IMR-90 (cell line): ENCODE data around the gene ONECUT1. TPM values are rescaled to one million over a fixed set of nuclear protein-coding genes. Genes with fewer than 3 reads are reported as not detected.

Source experiments
- ATAC-seq: fragments of 200-7000 bp; cut with Tn5 transposase; 2 replicates; pipeline ENCODE4 v1.9.1; 2020; ENCODE audit warnings: low read depth, mild to moderate bottlenecking, moderate library complexity
- BruUV-seq: library from RNA; stranded (reverse); fragments of 400-500 nt; replicated peaks from 2 replicates; lab custom pipeline; 2021; lab: Mats Ljungman, UMichigan
- CTCF ChIA-PET: fragments of 300-600 bp; formaldehyde crosslinking; extraction: SDS; loops from one replicate; lab custom pipeline; 2021; ENCODE audit warnings: antibody characterized with exemption; lab: Yijun Ruan, JAX
- POLR2A ChIA-PET: fragments of 300-600 bp; sonication (Branson Sonifier 250); formaldehyde crosslinking; loops from one replicate; lab custom pipeline; 2022; ENCODE audit warnings: antibody characterized with exemption; ENCODE audit not compliant: unreplicated experiment; lab: Charles Lee
- DNase-seq: peaks from one replicate; pipeline ENCODE4 v3.0.0; 2013
- H2AFZ ChIP-seq: replicated peaks from 2 replicates; pipeline ENCODE3; 2013; ENCODE audit warnings: low read length, mild to moderate bottlenecking; ENCODE audit not compliant: poor library complexity
- H2AK5ac ChIP-seq: 2 replicates; pipeline ENCODE4 v1.6.1; 2013; ENCODE audit warnings: low read depth, low read length, inconsistent platforms
- H2AK9ac ChIP-seq: replicated peaks from 2 replicates; pipeline ENCODE3; 2013; ENCODE audit warnings: mild to moderate bottlenecking, low read depth, low read length, moderate library complexity; ENCODE audit not compliant: poor library complexity
- H2BK120ac ChIP-seq: 2 replicates; pipeline ENCODE4 v1.6.1; 2013; ENCODE audit warnings: low read depth, low read length, inconsistent platforms
- H2BK15ac ChIP-seq: 3 replicates; pipeline ENCODE4 v1.6.1; 2013; ENCODE audit warnings: low read depth, low read length, inconsistent platforms
- H2BK20ac ChIP-seq: 2 replicates; pipeline ENCODE4 v1.6.1; 2013; ENCODE audit warnings: low read depth, mild to moderate bottlenecking, inconsistent platforms, low read length, moderate library complexity
- H2BK5ac ChIP-seq: 2 replicates; pipeline ENCODE4 v1.6.1; 2013; ENCODE audit warnings: mild to moderate bottlenecking, low read depth, low read length, inconsistent platforms; ENCODE audit not compliant: poor library complexity, severe bottlenecking
- H3K14ac ChIP-seq: replicated peaks from 2 replicates; pipeline ENCODE4 v1.6.1; 2013; ENCODE audit warnings: low read depth, low read length, inconsistent platforms
- H3K18ac ChIP-seq: 2 replicates; pipeline ENCODE4 v1.6.1; 2013; ENCODE audit warnings: low read depth, low read length, control low read depth
- H3K23ac ChIP-seq: 2 replicates; pipeline ENCODE4 v1.6.1; 2013; ENCODE audit warnings: low read depth, low read length, inconsistent platforms
- H3K27ac ChIP-seq: 2 replicates; pipeline ENCODE4 v1.5.1; 2013; ENCODE audit warnings: mild to moderate bottlenecking, control low read depth, low read length; ENCODE audit not compliant: insufficient read depth
- H3K27me3 ChIP-seq: 2 replicates; pipeline ENCODE4 v1.6.1; 2013; ENCODE audit warnings: low read length; ENCODE audit not compliant: control insufficient read depth, insufficient read depth
- H3K36me3 ChIP-seq: 2 replicates; pipeline ENCODE4 v1.6.1; 2013; ENCODE audit warnings: low read length, mixed read lengths; ENCODE audit not compliant: control insufficient read depth, insufficient read depth
- H3K4ac ChIP-seq: 2 replicates; pipeline ENCODE4 v1.6.1; 2013; ENCODE audit warnings: low read depth, low read length, inconsistent platforms
- H3K4me1 ChIP-seq: 2 replicates; pipeline ENCODE4 v1.6.1; 2013; ENCODE audit warnings: low read length, mixed read lengths; ENCODE audit not compliant: control insufficient read depth, insufficient read depth
- H3K4me2 ChIP-seq: 2 replicates; pipeline ENCODE4 v1.6.1; 2013; ENCODE audit warnings: low read depth, mild to moderate bottlenecking, control low read depth, low read length, moderate library complexity
- H3K4me3 ChIP-seq: 2 replicates; pipeline ENCODE4 v1.5.1; 2013; ENCODE audit warnings: low read depth, mild to moderate bottlenecking, control low read depth, low read length, moderate library complexity; ENCODE audit not compliant: insufficient read depth
- H3K56ac ChIP-seq: 2 replicates; pipeline ENCODE4 v1.6.1; 2013; ENCODE audit warnings: low read length, inconsistent platforms; ENCODE audit not compliant: insufficient read depth; ENCODE audit errors: extremely low read depth
- H3K79me1 ChIP-seq, 2 experiments: 2 replicates each; pipeline ENCODE4 v1.6.1; 2013; ENCODE audit warnings: low read length in 2 of 2, inconsistent platforms in 1 of 2, low read depth in 1 of 2
- H3K9ac ChIP-seq: 2 replicates; pipeline ENCODE4 v1.6.1; 2013; ENCODE audit warnings: low read depth, low read length, control low read depth
- H3K9me1 ChIP-seq: 2 replicates; pipeline ENCODE4 v1.6.1; 2013; ENCODE audit warnings: low read length, inconsistent platforms; ENCODE audit not compliant: insufficient read depth
- H3K9me3 ChIP-seq: 2 replicates; pipeline ENCODE4 v1.6.1; 2013; ENCODE audit warnings: low read length; ENCODE audit not compliant: control insufficient read depth, insufficient read depth
- H4K20me1 ChIP-seq: 2 replicates; pipeline ENCODE4 v1.6.1; 2013; ENCODE audit warnings: low read length, inconsistent platforms; ENCODE audit not compliant: insufficient read depth
- H4K5ac ChIP-seq: 2 replicates; pipeline ENCODE4 v1.6.1; 2013; ENCODE audit warnings: mild to moderate bottlenecking, low read depth, low read length, control low read depth
- H4K8ac ChIP-seq, 2 experiments: 2 replicates each; pipeline ENCODE4 v1.6.1; 2013; ENCODE audit warnings: low read depth in 2 of 2, low read length in 2 of 2, control low read depth in 1 of 2, inconsistent platforms in 1 of 2
- H4K91ac ChIP-seq: 2 replicates; pipeline ENCODE4 v1.6.1; 2013; ENCODE audit warnings: low read depth, low read length, inconsistent platforms; ENCODE audit not compliant: insufficient read depth
- BHLHE40 ChIP-seq: fragments of 150-350 bp; IDR thresholded peaks from 2 replicates; pipeline ENCODE4 v1.6.1; 2016; ENCODE audit warnings: mild to moderate bottlenecking, low read depth, low read length
- CEBPB ChIP-seq: IDR thresholded peaks from 2 replicates; pipeline ENCODE4 v1.6.1; 2012; ENCODE audit warnings: low read depth, low read length, improper control_type of control experiment
- CHD1 ChIP-seq: IDR thresholded peaks from 2 replicates; pipeline ENCODE4 v1.6.1; 2012; ENCODE audit warnings: low read depth, low read length, improper control_type of control experiment
- FOS ChIP-seq: fragments of 150-350 bp; IDR thresholded peaks from 2 replicates; pipeline ENCODE4 v1.6.1; 2016; ENCODE audit warnings: low read depth, low read length
- MAFK ChIP-seq: IDR thresholded peaks from 2 replicates; pipeline ENCODE4 v1.6.1; 2012; ENCODE audit warnings: low read depth, low read length, improper control_type of control experiment
- MAZ ChIP-seq: IDR thresholded peaks from 2 replicates; pipeline ENCODE4 v1.6.1; 2012; ENCODE audit warnings: low read depth, mild to moderate bottlenecking, low read length, improper control_type of control experiment, moderate library complexity, borderline replicate concordance
- MXI1 ChIP-seq: IDR thresholded peaks from 2 replicates; pipeline ENCODE4 v1.6.1; 2012; ENCODE audit warnings: low read depth, mild to moderate bottlenecking, low read length, moderate library complexity, borderline replicate concordance
- NFE2L2 ChIP-seq: fragments of 150-350 bp; IDR thresholded peaks from 2 replicates; pipeline ENCODE4 v1.6.1; 2016; ENCODE audit warnings: low read depth, mild to moderate bottlenecking, low read length
- POLR2A ChIP-seq: IDR thresholded peaks from 2 replicates; pipeline ENCODE4 v1.6.1; 2012; ENCODE audit warnings: mild to moderate bottlenecking, low read depth, low read length
- RAD21 ChIP-seq: IDR thresholded peaks from 2 replicates; pipeline ENCODE4 v1.6.1; 2012; ENCODE audit warnings: low read length, improper control_type of control experiment
- RCOR1 ChIP-seq: IDR thresholded peaks from 2 replicates; pipeline ENCODE4 v1.6.1; 2012; ENCODE audit warnings: mild to moderate bottlenecking, low read length, improper control_type of control experiment; ENCODE audit not compliant: insufficient replicate concordance
- RFX5 ChIP-seq: IDR thresholded peaks from 2 replicates; pipeline ENCODE4 v1.8.0; 2012; ENCODE audit warnings: low read depth, mild to moderate bottlenecking, low read length, moderate library complexity
- SMC3 ChIP-seq: fragments of 150-350 bp; IDR thresholded peaks from 2 replicates; pipeline ENCODE4 v1.6.1; 2016; ENCODE audit warnings: low read depth, mild to moderate bottlenecking, antibody characterized with exemption, low read length, moderate library complexity
- WGBS, 2 experiments: methylation state at CpG; one replicate each; pipeline versions ENCODE4 v1.1.5 to v1.1.7; 2013; ENCODE audit warnings: missing lambda C conversion rate in 2 of 2; ENCODE audit not compliant: insufficient read length in 1 of 2; ENCODE audit errors: extremely low coverage in 2 of 2; 5-methylcytosine and 5-hydroxymethylcytosine counted together
- dilution Hi-C: fragments of 300-500 bp; cut with HindIII; formaldehyde crosslinking; loops from one replicate; pipeline ENCODE4 v1.14.3; 2018; ENCODE audit warnings: low sequenced_read_pairs; ENCODE audit not compliant: unreplicated experiment
- in situ Hi-C: fragments of 300-500 bp; cut with MboI; formaldehyde crosslinking; loops from 3 replicates; pipeline ENCODE4 v1.14.3; 2019; ENCODE audit warnings: low sequenced_read_pairs, inconsistent platforms, mixed read lengths
- intact Hi-C: fragments of 100-400 bp; cut with micrococcal nuclease; formaldehyde crosslinking; loops from 2 replicates; pipeline ENCODE4 v1.10.0; 2022
- polyA plus RNA-seq, 3 experiments: library from polyadenylated mRNA; depleted of rRNA; stranded (reverse); fragments of >200 nt; gene quantifications; 2 replicates each; pipeline ENCODE4 v1.2.3, GENCODE V29; 2012; ENCODE audit warnings: low replicate concordance in 1 of 3
- total RNA-seq: library from RNA; depleted of rRNA; stranded (reverse); fragments of >200 nt; gene quantifications from 2 replicates; pipeline ENCODE4 v1.2.3, GENCODE V29; 2012
- TF ChIP-seq, protein P1 (sequence below): conservative IDR thresholded peaks from 2 replicates; pipeline ENCODE4 v1.5.1; 2012; ENCODE audit warnings: mild to moderate bottlenecking, low read depth, low read length, improper control_type of control experiment
- TF ChIP-seq, protein P2 (sequence below): fragments of 150-350 bp; IDR thresholded peaks from 2 replicates; pipeline ENCODE4 v1.6.1; 2016; ENCODE audit warnings: low read depth, mild to moderate bottlenecking, low read length, moderate library complexity, borderline replicate concordance
- TF ChIP-seq, protein P3 (sequence below): fragments of 150-350 bp; IDR thresholded peaks from 2 replicates; pipeline ENCODE4 v1.6.1; 2017; ENCODE audit warnings: mild to moderate bottlenecking, antibody characterized with exemption, low read length, low read depth

The ONECUT1 gene
- total and polyA plus RNA-seq, 2 of the 4 experiments (the other 2 are of a cell fraction), result not detected

GRCh38 chr15:52791776-52792175, 1.6 kb upstream of the ONECUT1 start:
- Histone ChIP-seq H2BK15ac (no peak overlapping the region), H4K8ac (no peak overlapping the region), H3K18ac (no peak overlapping the region), H2AK9ac (no peak overlapping the region), H2BK20ac (no peak overlapping the region), H3K14ac (no peak overlapping the region), H2BK5ac (no peak overlapping the region), H2AK5ac (no peak overlapping the region), H3K4me2 (no peak overlapping the region), H3K4me1 (peaks cover 5% of the 10 kb centered on the region; the same call in 1 of the 2 replicates), H2AFZ (no peak overlapping the region), H4K5ac (no peak overlapping the region), H3K9me1 (no peaks in the 10 kb centered on the region), H3K9ac (no peak overlapping the region), H4K20me1 (no peaks in the 10 kb centered on the region; the same call in 1 of the 2 replicates), H3K79me1 (no peaks in the 10 kb centered on the region), H3K4ac (no peak overlapping the region), H3K27me3 (peaks cover 93% of the 10 kb centered on the region), H4K91ac (no peak overlapping the region), H3K27ac (no peak overlapping the region), H3K23ac (no peak overlapping the region), H3K36me3 (no peaks in the 10 kb centered on the region), H3K9me3 (peaks cover 11% of the 10 kb centered on the region), H3K4me3 (no peak overlapping the region), H2BK120ac (no peak overlapping the region), H3K56ac (no peak overlapping the region)
- in situ Hi-C loops (no loop called here), intact Hi-C loops (no loop called here), dilution Hi-C loops (no loop called here)
- BruUV-seq, result no TSS peak
- TF ChIP-seq, protein P1, sequence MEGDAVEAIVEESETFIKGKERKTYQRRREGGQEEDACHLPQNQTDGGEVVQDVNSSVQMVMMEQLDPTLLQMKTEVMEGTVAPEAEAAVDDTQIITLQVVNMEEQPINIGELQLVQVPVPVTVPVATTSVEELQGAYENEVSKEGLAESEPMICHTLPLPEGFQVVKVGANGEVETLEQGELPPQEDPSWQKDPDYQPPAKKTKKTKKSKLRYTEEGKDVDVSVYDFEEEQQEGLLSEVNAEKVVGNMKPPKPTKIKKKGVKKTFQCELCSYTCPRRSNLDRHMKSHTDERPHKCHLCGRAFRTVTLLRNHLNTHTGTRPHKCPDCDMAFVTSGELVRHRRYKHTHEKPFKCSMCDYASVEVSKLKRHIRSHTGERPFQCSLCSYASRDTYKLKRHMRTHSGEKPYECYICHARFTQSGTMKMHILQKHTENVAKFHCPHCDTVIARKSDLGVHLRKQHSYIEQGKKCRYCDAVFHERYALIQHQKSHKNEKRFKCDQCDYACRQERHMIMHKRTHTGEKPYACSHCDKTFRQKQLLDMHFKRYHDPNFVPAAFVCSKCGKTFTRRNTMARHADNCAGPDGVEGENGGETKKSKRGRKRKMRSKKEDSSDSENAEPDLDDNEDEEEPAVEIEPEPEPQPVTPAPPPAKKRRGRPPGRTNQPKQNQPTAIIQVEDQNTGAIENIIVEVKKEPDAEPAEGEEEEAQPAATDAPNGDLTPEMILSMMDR, result no peak
- TF ChIP-seq SMC3 (no peak), MXI1 (no peak), POLR2A (no peak), BHLHE40 (no peak), MAFK (no peak), MAZ (no peak), RFX5 (no peak), NFE2L2 (no peak), CHD1 (no peak), RCOR1 (no peak), RAD21 (no peak), CEBPB (no peak), FOS (no peak)
- TF ChIP-seq, protein P2, sequence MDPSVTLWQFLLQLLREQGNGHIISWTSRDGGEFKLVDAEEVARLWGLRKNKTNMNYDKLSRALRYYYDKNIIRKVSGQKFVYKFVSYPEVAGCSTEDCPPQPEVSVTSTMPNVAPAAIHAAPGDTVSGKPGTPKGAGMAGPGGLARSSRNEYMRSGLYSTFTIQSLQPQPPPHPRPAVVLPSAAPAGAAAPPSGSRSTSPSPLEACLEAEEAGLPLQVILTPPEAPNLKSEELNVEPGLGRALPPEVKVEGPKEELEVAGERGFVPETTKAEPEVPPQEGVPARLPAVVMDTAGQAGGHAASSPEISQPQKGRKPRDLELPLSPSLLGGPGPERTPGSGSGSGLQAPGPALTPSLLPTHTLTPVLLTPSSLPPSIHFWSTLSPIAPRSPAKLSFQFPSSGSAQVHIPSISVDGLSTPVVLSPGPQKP, result no peak
- TF ChIP-seq, protein P3, sequence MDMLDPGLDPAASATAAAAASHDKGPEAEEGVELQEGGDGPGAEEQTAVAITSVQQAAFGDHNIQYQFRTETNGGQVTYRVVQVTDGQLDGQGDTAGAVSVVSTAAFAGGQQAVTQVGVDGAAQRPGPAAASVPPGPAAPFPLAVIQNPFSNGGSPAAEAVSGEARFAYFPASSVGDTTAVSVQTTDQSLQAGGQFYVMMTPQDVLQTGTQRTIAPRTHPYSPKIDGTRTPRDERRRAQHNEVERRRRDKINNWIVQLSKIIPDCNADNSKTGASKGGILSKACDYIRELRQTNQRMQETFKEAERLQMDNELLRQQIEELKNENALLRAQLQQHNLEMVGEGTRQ, result no peak
- CTCF ChIA-PET, result no interaction called here
- POLR2A ChIA-PET, result no interaction called here
- 0% methylated on average over 1 of the region's 5 CpGs; no CpG with 5 or more reads in 1 of the 2 experiments for WGBS, 2 experiments
- DNase-seq, result no peak
- ATAC-seq, result no peak
